OCI-LY1 (cell line): ENCODE data around the gene GLI3.

Source experiments
- H2AFZ ChIP-seq: fragments of 200-600 bp; sonication (generic), shearing (Covaris generic); 2 replicates; pipeline ENCODE4 v1.6.0; 2014; ENCODE audit warnings: antibody characterized with exemption, mild to moderate bottlenecking, low read length
- H3F3A ChIP-seq: fragments of 200-600 bp; sonication (generic), shearing (Covaris generic); 2 replicates; pipeline ENCODE4 v1.6.0; 2014; ENCODE audit warnings: mild to moderate bottlenecking, antibody characterized with exemption, low read length, moderate library complexity; ENCODE audit not compliant: insufficient read depth
- H3K27ac ChIP-seq: fragments of 200-600 bp; sonication (generic); 2 replicates; pipeline ENCODE4 v1.5.1; 2014; ENCODE audit warnings: low read length, mixed run types, mild to moderate bottlenecking, low read depth; ENCODE audit not compliant: poor library complexity, severe bottlenecking
- H3K27me3 ChIP-seq: fragments of 200-600 bp; sonication (generic); 2 replicates; pipeline ENCODE4 v1.6.0; 2014; ENCODE audit warnings: antibody characterized with exemption, mild to moderate bottlenecking, low read length, moderate library complexity; ENCODE audit not compliant: insufficient read depth
- H3K36me3 ChIP-seq: fragments of 200-600 bp; sonication (generic); 2 replicates; pipeline ENCODE4 v1.6.1; 2014; ENCODE audit warnings: mild to moderate bottlenecking, antibody characterized with exemption, low read length, moderate library complexity, mixed read lengths; ENCODE audit not compliant: insufficient read depth
- H3K4me1 ChIP-seq: fragments of 200-600 bp; sonication (generic); 2 replicates; pipeline ENCODE4 v1.5.1; 2014; ENCODE audit warnings: mild to moderate bottlenecking, low read length, moderate library complexity; ENCODE audit not compliant: insufficient read depth, severe bottlenecking
- H3K4me2 ChIP-seq: fragments of 200-600 bp; sonication (generic), shearing (Covaris generic); 2 replicates; pipeline ENCODE4 v1.6.1; 2014; ENCODE audit warnings: low read length
- H3K4me3 ChIP-seq: fragments of 200-600 bp; sonication (generic); 2 replicates; pipeline ENCODE4 v1.5.1; 2014; ENCODE audit warnings: low read length, low read depth, mild to moderate bottlenecking, mixed read lengths; ENCODE audit not compliant: poor library complexity, severe bottlenecking
- H3K79me2 ChIP-seq: fragments of 200-600 bp; shearing (Covaris generic); 2 replicates; pipeline ENCODE4 v1.6.1; 2016; ENCODE audit warnings: mixed run types, low read length, mixed read lengths; ENCODE audit not compliant: insufficient read depth
- H3K9ac ChIP-seq: fragments of 200-600 bp; sonication (generic), shearing (Covaris generic); 2 replicates; pipeline ENCODE4 v1.6.1; 2014; ENCODE audit warnings: mild to moderate bottlenecking, low read length, mixed read lengths
- H3K9me2 ChIP-seq: fragments of 200-600 bp; sonication (generic), shearing (Covaris generic); 2 replicates; pipeline ENCODE4 v1.6.1; 2014; ENCODE audit warnings: low read depth, mild to moderate bottlenecking, low read length, mixed read lengths
- H3K9me3 ChIP-seq: fragments of 200-600 bp; shearing (Covaris generic); 2 replicates; pipeline ENCODE4 v1.6.1; 2014; ENCODE audit warnings: low read length, mixed read lengths
- H4K20me1 ChIP-seq: fragments of 200-600 bp; sonication (generic), shearing (Covaris generic); 2 replicates; pipeline ENCODE4 v1.6.0; 2016; ENCODE audit warnings: mild to moderate bottlenecking, low read length; ENCODE audit not compliant: insufficient read depth
- EZH2 ChIP-seq: fragments of 200-600 bp; sonication (generic), shearing (Covaris generic); IDR thresholded peaks from 2 replicates; pipeline ENCODE4 v1.8.0; 2017; ENCODE audit warnings: borderline replicate concordance, mixed run types, mild to moderate bottlenecking, antibody characterized with exemption, low read length, moderate library complexity, mixed read lengths
- TF ChIP-seq, protein P1 (sequence below): fragments of 200-600 bp; sonication (generic), shearing (Covaris generic); IDR thresholded peaks from 2 replicates; pipeline ENCODE4 v1.5.1; 2017; ENCODE audit warnings: mild to moderate bottlenecking, antibody characterized with exemption, low read length, moderate library complexity, mixed read lengths

The GLI3 gene

GRCh38 chr7:42236266-42236975 is 588 bp downstream of the GLI3 start:
- H3K27ac ChIP-seq, result no peak overlapping the region
- no peaks in the 10 kb centered on the region for H3K79me2 ChIP-seq

GRCh38 chr7:42235741-42236161 is 1.3 kb downstream of the GLI3 start:
- H3F3A ChIP-seq, result no peaks in the 10 kb centered on the region
- no peak overlapping the region for H3K9ac ChIP-seq
- H3K4me2 ChIP-seq, result no peak overlapping the region
- no peak overlapping the region for H3K4me3 ChIP-seq
- no peaks in the 10 kb centered on the region for H3K27me3 ChIP-seq
- H3K27ac ChIP-seq, result no peak overlapping the region
- H2AFZ ChIP-seq, result no peak overlapping the region
- H3K9me3 ChIP-seq, result no peaks in the 10 kb centered on the region
- no peaks in the 10 kb centered on the region for H3K79me2 ChIP-seq
- no peak for TF ChIP-seq EZH2
- TF ChIP-seq, protein P1, sequence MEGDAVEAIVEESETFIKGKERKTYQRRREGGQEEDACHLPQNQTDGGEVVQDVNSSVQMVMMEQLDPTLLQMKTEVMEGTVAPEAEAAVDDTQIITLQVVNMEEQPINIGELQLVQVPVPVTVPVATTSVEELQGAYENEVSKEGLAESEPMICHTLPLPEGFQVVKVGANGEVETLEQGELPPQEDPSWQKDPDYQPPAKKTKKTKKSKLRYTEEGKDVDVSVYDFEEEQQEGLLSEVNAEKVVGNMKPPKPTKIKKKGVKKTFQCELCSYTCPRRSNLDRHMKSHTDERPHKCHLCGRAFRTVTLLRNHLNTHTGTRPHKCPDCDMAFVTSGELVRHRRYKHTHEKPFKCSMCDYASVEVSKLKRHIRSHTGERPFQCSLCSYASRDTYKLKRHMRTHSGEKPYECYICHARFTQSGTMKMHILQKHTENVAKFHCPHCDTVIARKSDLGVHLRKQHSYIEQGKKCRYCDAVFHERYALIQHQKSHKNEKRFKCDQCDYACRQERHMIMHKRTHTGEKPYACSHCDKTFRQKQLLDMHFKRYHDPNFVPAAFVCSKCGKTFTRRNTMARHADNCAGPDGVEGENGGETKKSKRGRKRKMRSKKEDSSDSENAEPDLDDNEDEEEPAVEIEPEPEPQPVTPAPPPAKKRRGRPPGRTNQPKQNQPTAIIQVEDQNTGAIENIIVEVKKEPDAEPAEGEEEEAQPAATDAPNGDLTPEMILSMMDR, result no peak
- no peaks in the 10 kb centered on the region for H4K20me1 ChIP-seq
- no peaks in the 10 kb centered on the region for H3K36me3 ChIP-seq
- H3K4me1 ChIP-seq, result no peaks in the 10 kb centered on the region
- H3K9me2 ChIP-seq, result no peaks in the 10 kb centered on the region

More at GRCh38 chr7:42236266-42236975, 588 bp downstream of the GLI3 start:
- H3K4me1 ChIP-seq, result no peaks in the 10 kb centered on the region
- H2AFZ ChIP-seq, result no peak overlapping the region
- no peaks in the 10 kb centered on the region for H3K27me3 ChIP-seq
- H3K9me2 ChIP-seq, result no peaks in the 10 kb centered on the region
- H3K4me2 ChIP-seq, result no peak overlapping the region
- H3K4me3 ChIP-seq, result no peak overlapping the region
- no peaks in the 10 kb centered on the region for H4K20me1 ChIP-seq
- no peaks in the 10 kb centered on the region for H3K36me3 ChIP-seq
- no peaks in the 10 kb centered on the region for H3K9me3 ChIP-seq
- no peak overlapping the region for H3K9ac ChIP-seq
- H3F3A ChIP-seq, result no peaks in the 10 kb centered on the region
- TF ChIP-seq, protein P1, result no peak
- TF ChIP-seq EZH2, result no peak

- Histone ChIP-seq H3K9ac (no peak overlapping the region), H3K27me3 (no peaks in the 10 kb centered on the region), H3K9me3 (no peaks in the 10 kb centered on the region), H3K4me1 (no peaks in the 10 kb centered on the region), H3K27ac (no peak overlapping the region), H3F3A (no peaks in the 10 kb centered on the region), H2AFZ (no peak overlapping the region), H3K36me3 (no peaks in the 10 kb centered on the region), H4K20me1 (no peaks in the 10 kb centered on the region), H3K79me2 (no peaks in the 10 kb centered on the region), H3K4me3 (no peak overlapping the region), H3K9me2 (no peaks in the 10 kb centered on the region), H3K4me2 (no peak overlapping the region)
- TF ChIP-seq EZH2, result no peak
- TF ChIP-seq, protein P1, result no peak
These were observed 2.3 kb downstream of the GLI3 start for GRCh38 chr7:42234736-42235135.
